CD1c-positive myeloid dendritic cell (primary cell): ENCODE data around the gene CRK.
"Not testable (repeated sequence)": the region's sequence is repeated elsewhere in the genome, so short reads cannot be mapped to it uniquely, and the experiment has no call there.

ENCODE experiments used
- DNase-seq: peaks from one replicate; pipeline ENCODE4 v3.0.0-alpha.2; 2016; ENCODE audit errors: extremely low spot score

Gene CRK

DNA sequence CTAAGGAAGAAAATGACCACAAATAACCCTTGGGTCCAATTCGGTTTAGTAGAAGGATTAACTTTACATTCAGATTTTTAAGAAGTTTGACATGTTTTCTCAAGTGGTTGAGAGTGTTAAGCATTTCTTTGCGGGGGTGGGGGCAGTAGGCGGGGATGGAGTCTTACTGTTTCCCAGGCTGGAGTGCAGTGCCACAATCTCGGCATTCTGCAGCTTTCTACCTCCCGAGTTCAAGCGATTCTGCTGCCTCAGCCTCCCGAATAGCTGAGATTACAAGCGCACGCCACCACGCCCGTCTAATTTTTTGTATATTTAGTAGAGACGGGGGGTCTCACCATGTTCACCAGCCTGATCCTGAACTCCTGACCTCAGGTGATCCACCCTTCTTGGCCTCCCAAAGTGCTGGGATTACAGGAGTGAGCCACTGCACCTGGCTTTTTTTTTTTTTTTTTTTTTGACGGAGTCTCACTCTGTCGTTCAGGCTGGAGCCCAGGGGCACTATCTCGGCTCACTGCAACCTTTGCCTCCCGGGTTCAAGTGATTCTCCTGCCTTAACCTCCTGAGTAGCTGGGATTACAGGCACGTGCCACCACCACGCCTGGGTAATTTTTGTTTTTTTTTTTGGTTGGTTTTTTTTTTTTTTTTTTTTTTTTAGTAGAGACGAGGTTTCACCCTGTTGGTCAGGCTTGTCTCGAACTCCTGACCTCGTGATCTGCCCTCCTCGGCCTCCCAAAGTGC is 68.4 kb downstream of the CRK start:
- DNase-seq: not testable (repeated sequence)

DNA sequence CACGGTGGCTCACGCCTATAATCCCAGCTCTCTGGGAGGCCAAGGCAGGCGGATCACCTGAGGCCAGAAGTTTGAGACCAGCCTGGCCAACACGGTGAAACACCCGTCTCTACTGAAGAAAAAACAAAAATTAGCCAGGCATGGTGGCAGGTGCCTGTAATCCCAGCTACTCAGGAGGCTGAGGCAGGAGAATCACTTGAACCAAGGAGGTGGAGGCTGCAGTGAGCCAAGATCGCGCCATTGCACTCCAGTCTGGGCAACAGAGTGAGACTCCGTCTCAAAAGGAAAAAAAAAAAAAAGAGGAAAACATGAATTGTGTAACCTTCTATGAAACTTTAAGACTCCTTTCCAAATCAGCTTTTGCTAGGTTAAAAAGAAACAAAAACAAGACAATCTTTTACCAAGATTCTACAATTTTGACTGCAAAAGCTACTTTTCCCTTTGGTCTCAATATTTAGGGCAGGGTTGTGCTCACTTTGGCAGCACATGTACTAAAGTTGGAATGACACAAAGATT is 69.3 kb downstream of the CRK start:
- not testable (repeated sequence) for DNase-seq

DNA sequence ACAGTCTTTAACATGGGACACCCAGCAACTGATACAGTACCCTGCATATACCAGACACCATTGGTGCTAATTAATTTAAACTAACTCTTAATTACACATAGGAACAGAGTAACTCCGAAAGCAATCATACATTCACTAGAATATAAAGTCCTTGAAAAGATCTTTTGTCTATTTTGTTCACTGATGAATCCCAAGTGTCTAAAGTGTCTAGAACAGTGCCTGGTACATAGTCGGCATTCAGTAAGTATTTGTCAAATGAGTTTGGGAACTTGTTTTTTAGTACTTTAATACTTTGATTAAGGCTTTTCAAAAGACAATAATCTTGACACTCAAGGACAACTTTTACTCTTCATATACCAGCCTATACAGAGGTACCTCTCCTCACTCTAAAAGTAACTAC is 69.8 kb downstream of the CRK start:
- DNase-seq: no peak

DNA sequence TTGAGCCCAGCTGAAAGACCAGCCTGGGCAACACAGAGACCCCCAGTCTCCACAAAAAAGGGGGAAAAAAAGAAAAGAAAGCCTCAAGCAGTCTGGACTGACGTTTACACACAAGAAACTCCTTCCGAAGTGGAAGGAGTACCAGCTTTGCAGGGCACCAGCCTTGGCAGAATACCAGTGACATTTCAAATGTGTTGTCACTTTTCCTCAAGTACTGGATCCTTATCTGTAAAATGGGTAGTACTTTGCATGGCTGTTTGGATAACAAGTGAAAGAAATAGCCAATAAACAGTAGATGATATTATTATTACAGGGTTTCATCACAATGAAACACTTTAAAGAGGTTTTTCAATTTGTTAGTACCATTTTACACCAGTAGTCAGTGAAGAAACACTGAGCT is 70.2 kb downstream of the CRK start:
- no peak for DNase-seq

DNA sequence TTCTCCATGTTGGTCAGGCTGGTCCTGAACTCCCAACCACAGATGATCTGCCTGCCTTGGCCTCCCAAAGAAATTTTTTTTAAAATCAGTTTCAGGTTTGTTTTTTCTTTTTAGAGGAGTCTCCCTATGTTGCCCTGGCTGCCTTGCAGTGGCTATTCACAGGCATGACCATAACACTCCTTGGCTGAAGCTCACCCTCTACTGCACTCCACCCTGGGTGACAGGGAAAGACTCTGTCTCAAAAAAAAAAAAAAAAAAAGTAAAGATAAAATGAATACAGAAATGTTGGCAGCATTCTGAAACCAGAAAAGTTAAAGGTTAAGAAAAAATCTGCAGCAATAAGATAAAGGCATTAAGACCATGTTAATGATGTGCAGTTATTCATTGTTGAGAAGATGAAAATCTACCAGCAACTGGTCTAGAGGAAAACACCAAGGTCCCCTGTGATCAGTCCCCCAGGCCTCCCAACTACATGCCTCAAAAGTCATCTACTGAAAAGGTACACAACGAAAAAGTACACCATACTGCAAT is 71.1 kb downstream of the CRK start:
- DNase-seq: no peak

DNA sequence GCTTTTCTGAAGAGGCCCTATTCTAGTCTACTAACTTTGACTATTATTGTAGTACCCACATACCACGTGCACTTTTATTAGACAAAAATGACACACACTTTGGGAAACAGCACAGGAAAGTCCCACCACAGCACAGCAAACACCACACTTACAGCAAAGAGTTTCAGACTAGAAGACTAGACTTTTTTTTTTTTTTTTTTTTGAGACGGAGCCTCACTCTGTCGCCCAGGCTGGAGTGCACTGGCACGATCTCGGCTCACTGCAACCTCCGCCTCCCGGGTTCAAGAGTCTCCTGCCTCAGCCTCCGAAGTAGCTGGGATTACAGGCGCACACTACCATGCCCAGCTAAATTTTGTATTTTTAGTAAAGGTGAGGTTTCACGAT is 76.1 kb downstream of the CRK start:
- DNase-seq: no peak

DNA sequence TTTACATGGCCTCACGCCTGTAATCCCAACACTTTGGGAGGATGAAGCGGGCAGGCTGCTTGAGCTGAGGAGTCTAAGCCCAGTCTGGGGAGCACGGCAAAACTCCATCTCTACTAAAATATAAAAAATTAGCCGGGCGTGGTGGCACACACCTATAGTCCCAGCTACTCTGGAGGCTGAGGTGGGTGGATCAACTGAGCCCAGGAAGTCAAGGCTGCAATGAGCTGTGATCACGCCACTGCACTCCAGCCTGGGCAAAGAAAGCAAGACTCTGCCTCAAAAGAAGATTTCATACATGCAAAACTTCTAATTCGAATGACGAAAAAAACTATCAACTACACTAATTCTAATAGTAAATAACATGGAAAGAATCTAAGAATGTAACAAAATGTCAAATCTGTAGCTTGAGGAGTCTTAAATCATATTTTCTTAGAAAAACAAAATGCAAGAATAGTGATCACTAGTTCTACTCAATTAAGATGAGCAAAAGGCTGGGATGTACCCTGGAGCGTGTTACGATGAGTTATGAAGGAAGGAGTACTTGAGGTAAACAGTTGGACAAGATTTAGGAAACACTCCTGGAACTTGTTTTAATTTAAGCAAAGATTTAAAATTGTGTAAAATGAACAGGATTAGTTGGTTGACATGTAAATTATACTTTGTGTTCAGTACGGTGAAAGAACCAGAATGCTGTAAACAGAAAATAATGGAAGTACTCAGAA is 76.7 kb downstream of the CRK start:
- DNase-seq: no peak

DNA sequence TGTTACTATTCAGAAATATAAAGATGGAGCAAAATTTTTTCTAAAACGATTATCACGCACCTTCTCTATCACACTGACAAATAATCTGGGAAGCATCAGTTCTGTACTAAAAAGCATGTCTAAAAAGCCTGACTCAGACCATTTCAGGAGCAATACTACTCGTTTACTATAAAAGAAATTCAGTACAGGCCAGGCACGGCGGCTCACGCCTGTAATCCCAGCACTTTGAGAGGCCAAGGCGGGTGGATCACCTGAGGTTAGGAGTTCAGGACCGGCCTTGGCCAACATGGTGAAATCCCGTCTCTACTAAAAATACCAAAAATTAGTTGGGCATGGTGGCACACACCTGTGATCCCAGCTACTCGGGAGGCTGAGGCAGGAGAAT is 77.6 kb downstream of the CRK start:
- DNase-seq: not testable (repeated sequence)

DNA sequence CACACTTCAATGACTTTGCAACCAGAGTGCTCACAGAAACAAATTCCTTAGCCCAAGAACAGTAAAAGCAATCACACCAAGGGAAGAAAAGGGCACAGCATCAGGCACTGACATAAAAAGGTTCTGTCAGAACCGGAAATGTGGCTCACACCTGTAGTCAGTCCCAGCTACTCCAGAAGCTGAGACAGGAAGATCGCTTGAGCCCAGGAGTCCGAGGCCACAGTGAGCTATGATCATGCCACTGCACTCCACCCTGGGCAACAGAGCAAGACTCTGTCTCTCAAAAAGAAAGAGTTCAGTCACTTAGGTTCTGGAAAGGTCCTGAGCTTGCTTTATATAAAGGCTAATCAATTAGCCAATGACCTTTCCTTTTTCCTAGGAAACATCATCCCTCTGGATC is 78.7 kb downstream of the CRK start:
- DNase-seq: no peak

DNA sequence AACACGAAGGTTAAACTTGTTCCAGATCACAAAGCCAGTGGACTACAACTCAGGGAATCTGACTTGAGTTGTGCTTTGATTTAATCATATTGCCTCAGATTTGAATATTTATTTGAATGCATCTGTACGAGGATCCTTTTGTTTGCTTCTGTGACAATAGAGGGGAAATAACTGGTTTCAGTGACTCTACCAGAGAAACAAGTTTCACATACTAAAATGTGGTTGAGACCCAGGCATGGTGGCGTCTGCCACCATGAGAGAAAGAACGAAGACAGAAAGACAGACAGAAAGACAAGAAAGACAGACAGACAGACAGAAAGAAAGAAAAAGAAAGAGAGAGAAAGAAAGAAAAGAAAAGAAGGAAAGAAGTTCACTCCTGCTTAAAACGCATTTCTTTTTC is 80.0 kb downstream of the CRK start:
- no peak for DNase-seq

DNA sequence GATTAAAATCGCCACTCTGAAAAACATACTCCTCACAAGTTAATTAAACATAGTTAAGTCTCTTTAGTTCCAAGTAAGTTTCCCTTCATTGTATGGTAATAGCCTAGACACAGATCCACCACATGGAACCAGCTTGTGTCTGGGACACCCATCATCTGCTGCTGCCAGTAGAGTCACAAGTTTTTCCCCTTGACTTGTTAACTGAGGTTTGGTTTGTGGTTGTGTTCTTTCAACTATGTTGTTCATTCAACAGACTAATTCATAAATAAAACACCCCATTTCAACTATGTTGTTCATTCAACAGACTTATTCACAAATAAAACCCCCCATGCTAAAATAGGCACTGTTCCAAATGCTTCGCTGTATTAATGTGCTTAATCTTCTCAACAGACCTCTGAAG is 80.4 kb downstream of the CRK start:
- DNase-seq: no peak

DNA sequence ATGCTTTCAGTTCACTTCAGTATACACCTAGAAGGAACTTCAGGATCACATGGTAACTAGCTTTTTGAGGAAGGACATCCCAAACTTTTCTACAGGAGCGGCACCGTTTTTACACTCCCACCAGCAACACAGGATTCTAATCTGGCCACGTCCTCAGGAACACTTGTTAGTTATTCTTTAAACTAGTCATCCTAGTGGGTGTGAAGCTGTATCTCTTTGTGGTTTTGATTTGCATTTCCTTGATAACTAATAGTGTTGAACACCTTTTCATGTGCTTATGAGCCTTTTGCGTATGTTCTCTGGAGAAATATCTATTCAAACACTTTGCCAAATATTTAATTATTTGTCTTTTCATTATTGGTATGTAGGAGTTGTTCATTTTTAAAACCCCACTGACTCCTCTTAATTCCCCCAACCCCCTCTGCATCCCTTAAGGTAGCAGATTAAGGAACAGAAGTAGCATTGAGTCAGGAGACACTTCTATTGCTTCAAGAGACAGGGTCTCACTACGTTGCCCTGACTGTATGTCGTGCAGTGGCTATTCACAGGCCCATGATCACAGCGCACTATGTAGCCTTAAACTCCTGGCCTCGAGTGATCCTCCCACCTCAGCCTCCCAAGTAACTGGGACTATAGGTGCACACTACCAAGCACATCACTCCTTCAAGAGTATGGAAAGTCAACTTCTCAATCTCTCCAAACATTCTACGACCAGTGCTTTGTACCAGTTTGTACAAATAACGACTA is 81.4 kb downstream of the CRK start:
- peak; percentile 23 for DNase-seq

DNA sequence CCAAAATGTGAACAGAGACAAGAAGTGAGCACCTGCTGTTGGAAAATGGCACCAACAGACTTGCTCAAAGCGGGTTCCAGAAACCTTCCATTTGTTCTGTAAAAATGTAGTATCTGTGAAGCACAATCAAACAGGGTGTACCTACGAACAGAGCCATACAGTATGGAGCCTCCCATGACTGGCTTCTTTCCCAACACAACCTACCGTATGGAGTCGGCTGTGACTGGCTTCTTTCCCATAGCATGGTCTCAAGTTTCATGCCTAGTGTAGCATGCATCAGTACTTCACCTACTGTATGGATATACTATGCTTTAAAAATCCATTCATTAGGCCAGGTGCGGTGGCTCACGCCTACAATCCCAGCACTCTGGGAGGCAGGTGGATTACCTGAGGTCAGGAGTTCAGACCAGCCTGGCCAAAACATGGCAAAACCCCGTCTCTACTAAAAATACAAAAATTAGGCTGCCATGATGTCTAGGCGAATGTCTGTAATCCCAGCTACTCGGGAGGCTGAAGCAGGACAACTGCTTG is 82.3 kb downstream of the CRK start:
- DNase-seq: no peak

DNA sequence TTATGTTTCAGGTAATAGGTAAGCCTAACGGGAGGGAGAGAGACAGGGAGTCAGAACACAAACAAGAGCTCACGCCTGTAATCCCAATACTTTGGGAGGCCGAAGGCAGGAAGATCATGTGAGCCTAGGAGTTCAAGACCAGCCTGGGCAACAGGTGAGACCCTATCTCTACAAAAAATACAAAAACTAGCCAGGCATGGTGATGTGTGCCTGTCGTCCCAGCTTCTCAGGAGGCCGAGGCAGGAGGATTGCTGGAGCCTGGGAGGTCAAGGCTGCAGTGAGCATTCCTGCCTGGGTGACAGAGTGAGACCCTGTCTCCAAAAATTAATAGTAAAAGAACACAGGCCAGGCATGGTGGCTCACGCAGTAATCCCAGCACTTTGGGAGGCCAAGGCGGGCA is 83.4 kb downstream of the CRK start:
- DNase-seq: no peak

DNA sequence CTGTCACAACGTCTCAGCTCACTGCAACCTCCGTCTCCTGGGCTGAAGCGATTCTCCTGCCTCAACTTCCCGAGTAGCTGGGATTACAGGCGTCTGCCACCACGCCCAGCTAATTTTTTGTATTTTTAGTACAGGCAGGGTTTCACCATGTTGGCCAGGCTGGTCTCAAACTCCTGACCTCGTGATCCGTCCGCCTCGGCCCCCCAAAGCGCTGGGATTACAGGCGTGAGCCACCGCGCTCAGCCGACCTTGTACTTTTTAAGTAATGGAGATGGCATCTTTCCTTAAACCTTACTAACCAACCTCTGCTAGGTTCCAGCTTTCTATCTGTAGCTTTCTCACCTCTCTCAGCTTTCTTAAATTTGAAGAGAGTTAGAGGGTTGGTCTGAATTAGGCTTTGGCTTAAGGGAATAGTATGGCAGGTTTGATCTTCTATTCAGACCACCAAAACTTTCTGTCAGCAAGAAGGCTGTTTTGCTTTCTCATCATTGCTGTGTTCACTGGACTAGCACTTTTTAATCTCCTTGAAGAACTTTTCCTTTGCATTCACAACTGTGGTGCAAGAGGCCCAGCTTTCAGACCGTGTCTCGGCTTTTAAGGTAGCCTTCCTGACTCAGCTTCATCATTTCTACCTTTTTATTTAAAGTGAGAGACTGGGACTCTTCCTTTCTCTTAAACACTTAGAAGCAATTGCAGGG is 84.0 kb downstream of the CRK start:
- no peak for DNase-seq
